GM18867 (cell line): ENCODE measurements around the gene TEC.
"Not testable (repeated sequence)": the region's sequence is repeated elsewhere in the genome, so short reads cannot be mapped to it uniquely, and the experiment has no call there.

Experiments
- ATAC-seq: cut with Tn5 transposase; IDR thresholded peaks from one replicate; pipeline ENCODE4 v1.9.1; 2021; ENCODE audit warnings: mild to moderate bottlenecking, moderate library complexity; ENCODE audit not compliant: unreplicated experiment

TEC gene

DNA sequence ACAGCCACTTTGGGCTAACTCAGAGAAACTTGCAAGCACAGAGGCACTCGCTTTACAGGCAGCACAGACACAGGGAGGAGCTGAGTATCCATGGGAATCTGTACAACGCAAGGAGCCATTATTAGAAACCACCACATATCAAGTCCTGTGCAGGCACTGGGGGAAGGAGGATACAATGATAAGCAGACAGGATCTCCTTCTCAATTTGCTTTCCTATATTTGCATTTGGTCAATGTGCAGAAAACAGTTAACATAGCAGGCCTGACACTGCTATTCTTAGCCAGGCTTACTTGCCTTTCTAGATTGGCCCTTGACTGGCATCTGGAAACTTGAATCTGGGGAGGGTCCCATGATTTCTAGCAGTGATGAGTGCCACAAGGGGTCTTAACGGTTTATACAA lies 65.8 kb downstream of the TEC start:
- ATAC-seq: peak; percentile 65

DNA sequence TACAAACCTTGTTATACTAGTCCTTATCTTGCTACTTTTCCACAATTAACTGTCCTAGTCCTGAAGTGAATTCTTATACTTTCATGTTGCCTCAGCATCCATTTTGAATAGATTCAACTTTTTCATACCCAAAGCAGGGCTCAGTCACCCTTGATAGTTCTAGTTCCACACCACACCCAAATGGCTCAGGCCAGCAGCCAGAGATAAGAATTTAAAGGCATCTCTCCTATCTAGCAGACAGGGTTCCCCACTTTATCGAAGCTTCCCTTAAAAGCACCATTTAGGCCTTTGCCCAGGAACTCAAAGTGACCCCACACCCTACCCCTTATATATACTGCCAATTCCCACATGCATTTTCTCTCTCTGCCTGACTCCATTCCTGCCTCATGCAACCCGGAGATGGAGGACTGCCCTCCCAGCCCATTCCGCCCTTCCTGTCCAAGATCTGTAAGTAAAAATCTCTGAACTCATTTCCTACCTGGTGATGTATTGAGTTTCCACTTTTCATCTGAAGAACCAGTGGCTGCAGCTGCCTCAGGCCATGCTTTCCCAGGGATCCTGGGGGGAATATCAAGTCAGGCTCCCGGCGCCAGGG lies 71.9 kb downstream of the TEC start:
- no peak for ATAC-seq

DNA sequence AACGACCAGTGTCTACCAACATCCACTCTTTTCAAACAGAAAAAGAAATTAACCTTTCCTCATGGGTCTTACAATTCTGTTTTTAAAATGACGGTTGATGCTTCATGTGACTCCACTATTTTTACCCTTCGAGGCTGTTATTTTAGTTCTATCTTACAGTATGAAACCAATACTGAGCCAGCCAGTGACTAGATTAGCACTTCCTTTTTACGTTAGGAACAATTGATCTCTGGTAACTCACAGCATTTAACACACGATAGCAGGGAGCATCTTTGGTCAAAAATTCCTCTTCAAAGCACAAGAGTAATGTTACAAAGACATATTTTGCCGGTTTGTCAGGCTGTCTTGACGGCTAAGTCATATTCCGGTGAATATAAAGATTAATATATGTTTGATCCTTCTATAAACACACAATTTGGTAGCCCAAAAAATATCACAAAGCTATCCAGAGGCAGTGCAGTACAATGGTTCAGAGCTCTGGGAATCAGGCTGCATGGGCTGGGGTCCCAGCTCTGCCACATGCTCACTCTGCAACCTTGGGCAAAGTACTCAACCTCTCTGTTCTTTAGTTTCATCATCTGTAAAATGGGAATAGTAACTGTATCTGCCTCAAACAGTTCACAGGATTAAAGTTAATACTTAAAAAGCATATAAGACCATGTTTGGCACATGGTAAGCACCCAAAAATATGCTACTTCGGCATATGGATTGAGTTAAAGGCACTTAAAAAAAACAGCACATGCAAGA lies 72.7 kb downstream of the TEC start:
- peak; percentile 71 for ATAC-seq

DNA sequence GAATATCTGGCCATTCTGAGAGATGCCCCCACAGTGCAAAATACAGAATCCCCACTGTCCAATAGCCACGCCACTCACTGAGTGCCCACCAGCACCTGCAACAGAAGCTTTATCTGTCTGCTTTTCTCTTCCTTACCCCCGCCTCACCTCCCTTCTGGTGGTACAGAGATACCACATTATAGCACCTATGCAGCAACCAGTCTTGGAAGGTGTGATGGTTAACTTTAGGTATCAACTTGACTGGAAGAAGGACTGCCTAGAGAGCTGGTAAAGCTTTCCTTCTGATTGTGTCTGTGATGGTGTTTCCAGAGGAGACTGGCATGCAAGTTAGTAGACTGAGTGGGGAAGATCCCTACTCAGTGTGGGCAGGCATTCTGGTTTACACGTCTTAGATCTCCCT lies 73.8 kb downstream of the TEC start:
- ATAC-seq: no peak

DNA sequence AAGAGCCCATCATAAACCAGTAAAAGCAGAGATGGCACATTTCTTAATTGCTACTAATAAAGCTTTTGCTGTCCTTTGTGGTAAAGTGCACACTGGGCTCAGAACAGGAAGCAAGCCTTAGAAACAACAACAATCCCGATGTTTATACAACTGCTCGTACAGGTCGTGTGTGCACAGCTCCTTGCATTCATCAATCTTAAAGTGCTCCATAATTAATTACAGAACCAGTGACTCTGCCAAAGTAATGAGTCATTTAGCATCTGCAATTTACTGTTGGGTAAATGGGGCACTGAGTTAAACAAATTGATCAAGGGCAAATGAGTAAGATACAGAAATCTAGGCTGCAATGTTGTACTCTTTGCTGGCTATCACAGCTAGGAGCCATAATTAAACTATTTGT lies 74.3 kb downstream of the TEC start:
- ATAC-seq: no peak

DNA sequence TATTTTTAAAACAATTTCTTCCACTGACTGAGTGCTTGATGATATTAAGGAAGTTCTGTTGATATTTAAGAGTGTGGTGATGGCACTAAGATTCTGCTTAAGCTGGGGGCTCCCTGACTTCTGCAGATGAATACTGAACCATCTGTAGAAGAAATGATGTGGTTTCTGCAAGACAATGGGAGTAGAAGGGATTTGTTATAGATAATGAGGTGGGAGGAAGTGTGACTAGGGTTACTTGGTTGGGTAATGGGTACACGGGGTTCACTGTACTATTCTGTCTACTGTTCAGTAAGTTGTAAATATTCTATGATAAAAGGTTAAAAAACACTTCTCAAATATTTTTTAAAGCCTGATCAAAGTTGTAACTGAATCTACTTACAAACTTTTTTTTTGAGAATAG lies 74.7 kb downstream of the TEC start:
- no peak for ATAC-seq

DNA sequence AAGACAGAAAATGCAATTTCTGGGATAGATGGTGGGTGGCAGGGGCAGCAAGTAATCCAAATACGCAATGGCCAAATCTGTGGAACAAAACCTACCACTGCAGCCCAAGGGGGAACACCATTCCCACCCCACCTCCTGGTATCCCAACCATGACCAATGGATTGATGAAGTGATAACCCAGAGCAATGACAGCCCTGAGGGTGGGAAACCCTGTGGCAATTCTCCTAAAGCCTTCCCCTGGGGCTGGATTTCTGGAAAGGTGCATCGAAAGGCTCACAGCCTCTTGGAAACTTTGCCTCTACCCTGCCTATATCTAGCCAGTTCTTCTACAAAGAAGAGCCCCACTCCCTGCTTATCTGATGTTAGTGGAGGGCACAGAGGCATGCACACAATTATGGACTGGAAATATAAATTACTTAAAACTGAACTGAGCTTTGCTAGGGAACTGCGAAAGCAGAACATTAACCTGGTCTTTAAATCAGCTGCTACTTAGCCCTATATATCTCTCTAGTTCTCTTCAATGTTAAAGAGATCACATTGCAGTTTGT lies 75.6 kb downstream of the TEC start:
- ATAC-seq: no peak

DNA sequence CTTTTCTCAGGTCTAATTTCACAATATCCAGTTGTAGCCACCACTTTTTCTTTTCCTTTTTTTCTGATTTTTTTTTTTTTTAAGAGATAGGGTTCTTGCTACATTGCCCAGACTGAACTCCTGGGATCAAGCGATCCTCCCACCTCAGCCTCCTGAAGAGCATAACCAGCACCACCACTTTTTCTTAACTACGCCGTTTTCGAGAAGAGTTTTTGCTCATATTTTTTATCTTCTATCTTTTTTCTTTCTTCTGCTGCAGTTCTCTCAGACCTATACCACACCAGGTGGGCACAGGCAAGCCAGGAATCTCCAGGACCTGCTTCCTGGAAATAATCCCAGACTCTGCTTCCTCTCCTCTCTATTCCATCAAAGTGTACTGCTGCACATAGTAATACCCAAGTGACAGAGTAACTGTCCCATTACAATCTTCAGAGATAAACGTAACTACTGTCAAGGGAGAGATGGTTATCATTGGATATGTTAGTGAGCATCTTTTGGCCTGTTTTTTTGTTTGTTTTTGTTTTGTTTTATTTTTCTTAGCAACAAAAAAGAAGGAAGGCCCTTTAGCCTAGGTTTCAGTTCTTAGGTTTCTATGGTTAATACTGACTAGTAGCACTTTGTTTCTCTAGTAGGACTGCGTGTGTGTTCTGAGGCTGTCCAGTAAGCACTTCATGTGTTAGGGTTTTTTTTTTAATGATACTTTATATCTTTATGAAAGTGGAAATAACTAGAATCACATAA lies 76.4 kb downstream of the TEC start:
- no peak for ATAC-seq

DNA sequence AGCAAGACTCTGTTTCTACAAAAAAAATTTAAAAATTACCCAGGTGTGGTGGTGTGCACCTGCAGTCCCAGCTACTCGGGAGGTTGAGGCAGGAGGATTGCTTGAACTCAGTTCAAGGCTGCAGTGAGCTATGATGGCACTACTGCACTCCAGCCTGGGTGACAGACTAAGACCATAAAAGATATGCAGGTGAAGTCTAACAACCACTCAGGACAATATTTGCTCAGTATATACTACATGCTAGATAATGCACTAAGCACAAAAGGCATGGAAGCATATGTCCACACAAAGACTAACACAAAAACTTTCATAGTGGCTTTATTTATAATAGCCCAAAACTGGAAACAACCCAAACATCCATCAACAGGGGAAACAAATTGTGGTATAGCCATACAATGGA lies 77.9 kb downstream of the TEC start:
- no peak for ATAC-seq

DNA sequence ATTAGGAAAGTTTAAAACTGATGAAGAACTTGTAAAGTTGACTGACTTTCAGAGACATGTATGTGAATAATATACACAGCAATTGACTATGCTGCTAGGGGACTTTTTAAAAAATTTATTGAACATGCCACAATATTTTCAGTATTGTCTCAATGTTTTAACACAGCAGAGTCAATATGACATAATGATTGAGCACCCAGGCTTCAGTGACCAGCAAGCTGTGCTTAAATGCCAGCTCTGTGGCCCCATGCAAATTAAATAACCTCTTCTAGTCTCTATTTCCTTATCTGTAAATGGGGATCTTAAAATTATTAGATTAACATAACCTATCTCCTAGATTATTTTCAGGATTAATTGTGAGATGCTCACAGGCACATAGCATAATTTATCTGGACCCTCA lies 78.8 kb downstream of the TEC start:
- peak; percentile 75 for ATAC-seq

DNA sequence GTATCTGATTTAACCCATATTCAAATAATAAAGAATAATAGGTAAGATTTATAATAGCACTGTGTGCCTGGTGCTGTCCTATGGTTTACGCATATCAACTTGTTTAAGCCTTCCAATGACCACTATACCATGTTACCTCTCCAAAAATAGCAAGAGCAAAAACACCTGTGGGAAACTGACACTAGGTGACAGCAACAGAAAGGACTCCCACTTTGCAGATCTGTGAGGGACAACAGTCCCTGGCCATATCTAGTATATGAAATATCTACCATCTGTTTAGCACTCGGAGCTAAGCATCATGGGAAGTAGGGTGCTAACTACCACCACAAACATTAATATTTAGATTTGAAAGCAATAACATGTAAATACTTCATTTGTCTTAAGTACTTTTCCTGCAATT lies 79.9 kb downstream of the TEC start:
- no peak for ATAC-seq

DNA sequence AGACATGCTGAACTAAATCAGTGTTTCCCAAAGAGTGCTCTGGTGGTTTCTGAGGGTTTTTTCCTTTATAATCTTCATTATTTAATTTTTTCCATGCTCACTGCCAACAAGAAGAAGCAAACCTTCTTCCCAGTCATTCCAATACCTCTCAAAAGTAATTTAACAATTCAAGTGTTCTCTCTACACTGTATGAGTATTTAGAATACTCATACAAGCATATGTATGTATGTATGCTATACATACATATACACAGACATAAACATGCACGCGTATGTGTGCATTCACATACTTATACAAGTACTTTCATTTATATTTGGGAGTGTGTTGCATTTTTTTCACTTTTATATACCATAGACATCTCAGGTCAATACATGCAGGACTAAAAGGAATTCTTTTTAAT lies 81.2 kb downstream of the TEC start:
- no peak for ATAC-seq

DNA sequence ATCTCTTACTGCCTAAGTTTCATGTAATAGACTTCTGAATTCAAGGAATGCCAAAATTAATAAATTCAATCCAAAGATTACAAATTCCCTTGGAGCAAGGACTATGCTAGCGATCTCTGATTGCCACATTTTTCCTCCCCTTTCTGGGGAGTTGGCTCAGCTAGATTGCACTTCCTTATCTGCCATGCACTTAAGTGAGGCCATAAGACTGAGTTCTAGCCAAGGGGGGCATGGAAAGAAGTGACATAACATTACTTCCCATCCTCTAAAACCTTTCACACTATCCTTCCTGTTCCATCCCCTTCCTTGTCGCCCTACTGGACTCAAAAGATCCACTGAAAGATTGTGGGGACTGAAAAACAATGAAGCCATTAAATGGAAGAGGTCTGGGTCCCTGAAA lies 81.8 kb downstream of the TEC start:
- no peak for ATAC-seq

DNA sequence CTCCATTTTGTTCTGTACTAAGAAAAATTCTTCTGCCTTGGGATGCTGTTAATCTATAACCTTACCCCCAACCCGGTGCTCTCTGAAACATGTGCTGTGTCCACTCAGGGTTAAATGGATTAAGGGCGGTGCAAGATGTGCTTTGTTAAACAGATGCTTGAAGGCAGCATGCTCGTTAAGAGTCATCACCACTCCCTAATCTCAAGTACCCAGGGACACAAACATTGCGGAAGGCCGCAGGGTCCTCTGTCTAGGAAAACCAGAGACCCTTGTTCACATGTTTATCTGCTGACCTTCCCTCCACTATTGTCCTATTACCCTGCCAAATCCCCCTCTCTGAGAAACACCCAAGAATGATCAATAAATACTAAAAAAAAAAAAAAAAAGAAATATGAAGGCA lies 82.6 kb downstream of the TEC start:
- ATAC-seq: not testable (repeated sequence)

DNA sequence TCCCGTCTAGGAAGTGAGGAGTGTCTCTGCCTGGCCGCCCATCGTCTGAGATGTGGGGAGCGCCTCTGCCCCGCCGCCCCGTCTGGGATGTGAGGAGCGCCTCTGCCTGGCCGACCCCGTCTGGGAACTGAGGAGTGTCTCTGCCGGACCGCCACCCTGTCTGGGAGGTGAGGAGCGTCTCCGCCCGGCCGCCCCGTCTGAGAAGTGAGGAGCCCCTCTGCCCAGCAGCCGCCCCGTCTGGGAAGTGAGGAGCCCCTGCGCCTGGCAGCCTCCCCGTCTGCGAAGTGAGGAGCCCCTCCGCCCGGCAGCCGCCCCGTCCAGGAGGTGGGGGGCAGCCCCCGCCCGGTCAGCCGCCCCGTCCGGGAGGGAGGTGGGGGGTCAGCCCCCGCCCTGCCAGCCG lies 83.2 kb downstream of the TEC start:
- ATAC-seq: not testable (repeated sequence)

DNA sequence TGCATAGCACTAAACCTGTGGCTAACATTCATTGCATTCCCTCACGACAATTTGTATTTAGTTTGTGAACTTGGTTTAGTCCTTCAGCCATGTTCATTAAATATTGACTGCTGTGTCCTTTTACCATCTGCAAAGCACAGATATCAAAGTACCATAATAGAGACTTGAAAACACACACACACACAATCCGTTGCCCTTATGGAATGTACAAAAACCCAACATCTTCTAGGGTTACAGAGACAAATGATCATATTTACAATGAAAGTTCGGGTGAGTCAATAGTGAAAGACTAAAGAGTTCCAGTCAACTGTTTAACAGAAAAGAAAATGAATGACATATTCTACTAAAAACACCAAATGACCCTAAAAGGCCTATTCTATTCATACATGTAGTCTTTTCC lies 84.8 kb downstream of the TEC start:
- no peak for ATAC-seq

DNA sequence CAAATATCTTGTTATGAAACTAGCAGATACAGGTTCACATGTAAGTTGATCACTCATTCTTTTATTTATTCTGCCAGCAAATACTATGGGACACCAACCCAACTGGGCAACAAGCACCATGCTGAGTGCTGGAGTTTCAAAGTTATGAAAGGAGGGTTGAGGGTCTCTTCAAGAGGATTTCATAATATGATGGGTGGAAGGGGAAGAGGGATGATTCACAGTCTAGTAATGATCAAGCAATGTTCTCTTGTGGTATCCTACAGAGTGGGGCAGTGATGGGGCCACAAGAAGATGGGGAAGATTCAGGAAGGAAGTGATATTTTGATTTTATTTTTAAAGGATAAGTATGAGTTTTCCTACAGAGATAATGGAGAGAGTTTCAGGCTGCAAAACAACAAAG lies 89.4 kb downstream of the TEC start:
- no peak for ATAC-seq

DNA sequence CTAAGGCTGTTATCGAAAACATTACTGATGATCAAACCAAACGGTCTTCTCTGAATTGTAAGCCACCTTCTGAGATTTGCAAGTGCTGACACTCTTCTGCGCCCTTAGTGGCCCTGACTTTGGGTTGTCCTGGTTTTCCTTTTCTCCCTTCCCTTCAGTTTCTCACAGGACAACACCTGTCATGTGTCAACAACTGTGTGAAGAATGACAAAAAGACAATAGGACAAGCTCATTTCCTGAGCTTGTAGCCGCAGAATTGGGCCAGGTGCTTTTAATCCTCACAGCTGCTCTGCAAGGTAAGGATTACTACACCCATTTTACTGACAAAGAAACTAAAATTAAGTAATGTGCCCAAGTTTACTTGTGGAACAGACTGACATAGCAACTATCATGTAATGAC lies 90.7 kb downstream of the TEC start:
- no peak for ATAC-seq

DNA sequence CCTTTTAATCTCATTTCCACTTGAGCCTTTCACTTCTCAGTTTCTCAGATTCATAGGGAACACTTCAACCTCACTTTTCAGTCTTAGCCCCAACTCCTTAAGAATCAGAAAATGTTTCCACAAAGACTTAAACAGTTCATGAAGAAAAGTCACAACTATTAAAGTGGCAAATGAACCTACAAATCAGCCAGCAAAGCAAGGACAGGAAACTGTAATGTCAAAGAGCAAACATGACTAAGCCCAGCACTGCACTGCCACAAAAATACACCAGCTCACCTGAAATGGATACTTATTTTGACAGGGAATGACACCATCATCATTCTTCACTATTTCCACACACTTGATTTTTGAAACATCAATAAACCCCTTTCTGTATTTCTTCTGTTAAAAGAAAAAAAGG lies 93.8 kb downstream of the TEC start:
- no peak for ATAC-seq

DNA sequence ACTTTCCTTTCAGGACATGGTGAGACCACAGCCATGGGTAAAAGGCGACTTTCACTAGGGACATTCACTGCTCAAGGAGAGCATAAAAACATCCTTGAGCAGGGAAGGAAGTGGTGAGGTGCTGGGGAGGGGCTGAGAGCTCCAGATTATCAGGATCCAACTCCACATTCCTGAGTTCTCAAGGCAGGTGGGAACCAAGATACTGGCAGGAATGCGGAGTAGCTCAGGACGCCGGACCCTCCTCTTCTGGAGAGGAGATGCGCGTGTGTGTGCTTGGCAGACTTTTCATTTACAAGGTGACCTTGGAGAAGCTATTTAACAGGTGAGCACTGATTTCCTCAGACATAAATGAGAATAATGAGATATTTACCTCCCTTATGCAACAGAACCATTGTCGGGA lies 94.3 kb downstream of the TEC start:
- no peak for ATAC-seq

DNA sequence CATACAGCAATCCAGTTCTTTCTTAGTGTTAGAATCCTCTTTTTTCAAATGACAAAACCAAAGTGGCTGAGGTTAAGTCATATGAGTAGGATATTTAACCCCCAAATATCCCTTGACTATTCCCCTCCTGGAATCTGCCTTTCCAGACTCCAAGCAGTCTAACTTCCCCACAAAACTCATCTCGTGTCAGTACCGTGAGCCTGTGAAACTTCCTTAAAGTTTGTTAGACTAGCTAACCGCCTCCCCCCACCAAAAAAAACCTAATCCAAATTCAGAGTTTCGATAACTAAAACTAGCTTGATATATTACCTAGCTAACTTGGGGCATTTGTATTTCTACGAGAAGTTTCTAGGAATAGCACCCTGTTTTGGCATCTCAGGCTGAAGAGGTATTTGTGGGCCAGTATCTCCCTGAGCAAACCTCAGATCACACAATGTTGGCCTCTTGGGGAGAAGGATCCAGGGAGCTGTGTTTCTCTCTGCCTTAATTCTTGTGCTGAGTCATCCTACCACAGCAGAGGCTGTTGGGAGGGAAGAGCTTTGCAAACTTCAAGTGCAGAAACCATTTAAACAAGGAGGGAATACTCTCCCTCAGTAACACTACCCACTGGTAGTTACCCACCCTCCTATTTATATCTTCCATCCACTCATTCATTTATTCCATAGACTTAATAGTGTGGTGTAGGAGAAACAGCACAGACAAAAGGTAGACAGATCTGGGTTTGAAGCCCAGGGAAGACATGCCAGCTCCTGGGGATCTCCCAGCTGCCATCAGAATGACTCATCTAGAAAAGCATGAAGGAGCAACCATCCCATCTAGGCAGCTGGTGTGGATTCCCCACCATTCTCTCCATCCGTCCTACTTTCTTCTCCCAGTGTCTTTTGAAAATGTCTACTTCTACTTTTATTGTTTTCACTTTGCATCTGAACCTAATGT lies 96.3 kb downstream of the TEC start:
- peak; percentile 56 for ATAC-seq
